Transverse colon (tissue), 4 donors: ENCODE results near the gene STK40. TPM values are rescaled to one million over a fixed set of nuclear protein-coding genes. Genes with fewer than 3 reads are reported as not detected.

Experiments
- DNase-seq: peaks from one replicate; pipeline ENCODE4 v3.0.0-alpha.2; 2019
- H3K27ac ChIP-seq, 4 donors: fragments of 200-600 bp; sonication (generic); 2 replicates each; pipeline ENCODE4 v1.5.1; 2016 to 2018; ENCODE audit warnings: inconsistent platforms in 4 of 4
- H3K27me3 ChIP-seq: fragments of 200-600 bp; sonication (generic); 2 replicates; pipeline ENCODE4 v1.5.1; 2017; ENCODE audit warnings: inconsistent platforms
- H3K36me3 ChIP-seq, 4 donors: fragments of 200-600 bp; sonication (generic); 2 replicates each; pipeline ENCODE4 v1.5.1; 2017 to 2019; ENCODE audit warnings: inconsistent platforms in 4 of 4
- H3K4me1 ChIP-seq, 4 donors: fragments of 200-600 bp; sonication (generic); 2 replicates each; pipeline ENCODE4 v1.5.1; 2017 to 2020; ENCODE audit warnings: inconsistent platforms in 4 of 4
- H3K4me3 ChIP-seq, 4 donors: fragments of 200-600 bp; sonication (generic); 1 replicate in 1 of 4; 2 replicates in 3 of 4; pipeline versions ENCODE4 v1.5.1 to v1.6.1; 2017 to 2019; ENCODE audit warnings: inconsistent platforms in 4 of 4
- H3K9me3 ChIP-seq, 2 donors: fragments of 200-600 bp; sonication (generic); 2 replicates each; pipeline ENCODE4 v1.5.1; 2017 to 2019; ENCODE audit warnings: inconsistent platforms in 2 of 2
- EP300 ChIP-seq: sonication (generic); formaldehyde crosslinking; IDR thresholded peaks from one replicate; pipeline ENCODE4 v1.6.1; 2017; ENCODE audit warnings: antibody characterized with exemption, low read depth
- POLR2A ChIP-seq: fragments of 450-650 bp; IDR thresholded peaks from one replicate; pipeline ENCODE4 v1.6.1; 2016; ENCODE audit warnings: antibody characterized with exemption, mild to moderate bottlenecking, moderate library complexity
- POLR2AphosphoS5 ChIP-seq, 3 donors: sonication (generic); formaldehyde crosslinking; IDR thresholded peaks; one replicate each; pipeline ENCODE4 v1.6.1; 2016; ENCODE audit warnings: antibody characterized with exemption in 3 of 3
- WGBS, 2 donors: methylation state at CpG; one replicate each; pipeline ENCODE4 v1.1.5; 2018; ENCODE audit warnings: low coverage in 1 of 2; 5-methylcytosine and 5-hydroxymethylcytosine counted together
- in situ Hi-C, 4 donors: fragments of 200-750 bp; cut with MboI; loops; one replicate each; pipeline versions ENCODE4 v1.15.0 to v1.15.1; 2017; ENCODE audit warnings: low sequenced_read_pairs in 3 of 4, low pct_ligation_motif_present in 1 of 4, low pct_unique_long_range_greater_than_20kb in 1 of 4
- intact Hi-C: fragments of 100-400 bp; cut with DNase I; formaldehyde crosslinking; loops from one replicate; pipeline ENCODE4 v1.15.1; 2023; ENCODE audit warnings: low total_unique reads
- total RNA-seq, 4 donors: library from RNA; depleted of rRNA; stranded (reverse); fragments of >200 nt; gene quantifications; one replicate each; pipeline ENCODE4 v1.1.0, GENCODE V29; 2016
- TF ChIP-seq, protein P1 (sequence below), 5 experiments: fragments of 200-600 bp in 3 of 5; fragments of 450-650 bp in 2 of 5; sonication (generic) in 3 of 5; IDR thresholded peaks; 1 replicate in 2 of 5; 2 replicates in 3 of 5; pipeline ENCODE4 v1.5.1; 2016 to 2017; ENCODE audit warnings: antibody characterized with exemption in 5 of 5, inconsistent platforms in 3 of 5, mild to moderate bottlenecking in 2 of 5, moderate library complexity in 1 of 5

Gene STK40
- total RNA-seq, 4 donors from 2014 or later = 34.0 to 154 (median 44.3) TPM

DNA sequence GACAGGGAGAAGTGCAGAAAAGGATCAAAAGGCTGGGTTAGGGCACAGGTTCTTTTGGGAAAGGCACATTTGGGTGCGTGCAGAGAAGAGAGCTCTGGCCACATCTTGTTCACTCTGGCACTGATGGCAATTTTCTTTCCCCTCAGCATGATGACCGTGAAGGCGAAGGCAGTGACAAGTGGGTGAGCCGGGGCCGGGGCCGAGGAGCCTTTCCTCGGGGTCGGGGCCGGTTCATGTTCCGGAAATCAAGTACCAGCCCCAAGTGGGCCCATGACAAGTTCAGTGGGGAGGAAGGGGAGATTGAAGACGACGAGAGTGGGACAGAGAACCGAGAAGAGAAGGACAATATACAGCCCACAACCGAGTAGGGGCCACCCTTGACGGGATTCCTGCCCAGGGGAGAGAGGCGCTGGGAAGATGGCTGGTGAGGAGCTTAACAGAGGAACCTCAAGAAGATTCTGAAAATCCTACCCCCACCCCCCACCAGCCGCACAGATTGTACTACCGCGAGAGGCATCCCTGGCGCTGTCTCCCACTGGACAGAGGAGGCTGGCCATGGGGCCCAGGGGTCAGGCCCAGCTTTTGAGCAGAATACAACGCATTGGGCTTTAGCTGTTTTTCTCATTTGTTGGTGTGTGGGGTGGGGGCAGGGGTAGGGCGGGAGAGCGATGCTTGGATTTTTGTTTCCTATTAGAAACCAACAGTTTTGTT, 81.9 kb downstream of the STK40 start:
- no peak for TF ChIP-seq EP300
- TF ChIP-seq POLR2AphosphoS5 (IDR thresholded peaks at IDR 0.05) = no peak
- TF ChIP-seq POLR2A = no peak
- TF ChIP-seq, protein P1, sequence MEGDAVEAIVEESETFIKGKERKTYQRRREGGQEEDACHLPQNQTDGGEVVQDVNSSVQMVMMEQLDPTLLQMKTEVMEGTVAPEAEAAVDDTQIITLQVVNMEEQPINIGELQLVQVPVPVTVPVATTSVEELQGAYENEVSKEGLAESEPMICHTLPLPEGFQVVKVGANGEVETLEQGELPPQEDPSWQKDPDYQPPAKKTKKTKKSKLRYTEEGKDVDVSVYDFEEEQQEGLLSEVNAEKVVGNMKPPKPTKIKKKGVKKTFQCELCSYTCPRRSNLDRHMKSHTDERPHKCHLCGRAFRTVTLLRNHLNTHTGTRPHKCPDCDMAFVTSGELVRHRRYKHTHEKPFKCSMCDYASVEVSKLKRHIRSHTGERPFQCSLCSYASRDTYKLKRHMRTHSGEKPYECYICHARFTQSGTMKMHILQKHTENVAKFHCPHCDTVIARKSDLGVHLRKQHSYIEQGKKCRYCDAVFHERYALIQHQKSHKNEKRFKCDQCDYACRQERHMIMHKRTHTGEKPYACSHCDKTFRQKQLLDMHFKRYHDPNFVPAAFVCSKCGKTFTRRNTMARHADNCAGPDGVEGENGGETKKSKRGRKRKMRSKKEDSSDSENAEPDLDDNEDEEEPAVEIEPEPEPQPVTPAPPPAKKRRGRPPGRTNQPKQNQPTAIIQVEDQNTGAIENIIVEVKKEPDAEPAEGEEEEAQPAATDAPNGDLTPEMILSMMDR (IDR thresholded peaks at IDR 0.05) = no peak
- in situ Hi-C loops = no loop called here
- no peaks in the 10 kb centered on the region for H3K9me3 ChIP-seq
- intact Hi-C loops = no loop called here
- no peak overlapping the region for H3K4me3 ChIP-seq
- 92 to 93% methylated on average over 10 to 23 of the region's 23 CpGs for WGBS, 2 donors
- H3K36me3 ChIP-seq = peaks cover 0 to 33% (median 16%) of the 10 kb centered on the region in 4 donors
- no peak for DNase-seq
- peaks cover 11 to 33% (median 28%) of the 10 kb centered on the region in 4 donors for H3K4me1 ChIP-seq
- H3K27ac ChIP-seq = no peak overlapping the region
- no peaks in the 10 kb centered on the region for H3K27me3 ChIP-seq

DNA sequence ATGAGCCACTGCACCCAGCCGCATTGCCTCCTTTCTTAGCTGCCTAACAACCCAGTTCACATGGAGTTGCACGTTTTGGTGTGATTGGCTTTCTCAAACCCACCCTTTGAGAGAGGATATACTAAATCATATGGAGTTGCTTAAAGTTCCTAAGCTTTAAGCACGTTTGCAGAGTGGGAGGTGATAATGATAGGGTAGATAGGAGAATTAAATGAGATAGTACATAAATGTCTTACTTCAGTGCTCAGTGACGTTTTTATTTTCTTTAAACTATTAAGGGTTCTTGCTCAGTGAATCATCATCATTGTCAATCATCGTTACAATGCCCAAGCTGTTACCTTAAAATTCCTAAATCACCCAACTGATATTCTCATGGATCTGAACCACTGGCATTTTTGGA, 82.5 kb downstream of the STK40 start:
- 72 to 85% methylated on average over 4 to 5 of the region's 5 CpGs for WGBS, 2 donors
- H3K4me3 ChIP-seq = no peak overlapping the region
- H3K27me3 ChIP-seq = no peaks in the 10 kb centered on the region
- H3K27ac ChIP-seq = no peak overlapping the region
- H3K9me3 ChIP-seq = no peaks in the 10 kb centered on the region
- in situ Hi-C loops (no loop called here), intact Hi-C loops (no loop called here)
- TF ChIP-seq POLR2AphosphoS5 (IDR thresholded peaks at IDR 0.05) = no peak
- no peak for TF ChIP-seq EP300
- TF ChIP-seq, protein P1 (IDR thresholded peaks at IDR 0.05) = no peak
- peaks cover 0 to 35% (median 16%) of the 10 kb centered on the region in 4 donors for H3K36me3 ChIP-seq
- no peak for DNase-seq
- peaks cover 11 to 33% (median 28%) of the 10 kb centered on the region in 4 donors for H3K4me1 ChIP-seq

DNA sequence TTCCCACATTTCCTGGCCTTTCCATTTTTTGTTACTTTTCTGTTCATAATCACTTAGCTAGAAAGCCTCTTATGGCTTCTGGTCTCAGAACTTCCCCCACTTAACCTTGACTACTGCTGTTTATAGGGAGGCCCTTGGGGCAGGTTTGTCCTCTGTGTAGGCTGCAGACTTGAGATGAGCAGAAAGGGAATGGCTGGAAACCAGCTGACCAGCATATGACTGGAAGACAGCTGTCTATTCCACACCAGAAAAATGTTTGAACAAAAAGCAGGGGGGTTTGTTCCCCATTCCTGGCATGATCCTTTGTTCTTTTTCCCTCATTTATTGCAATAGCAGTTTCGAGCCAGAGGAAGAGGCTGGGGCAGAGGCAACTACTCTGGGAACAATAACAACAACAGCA, 84.5 kb downstream of the STK40 start:
- Histone ChIP-seq H3K4me1 (peaks cover 7 to 38% (median 23%) of the 10 kb centered on the region in 4 donors), H3K9me3 (no peaks in the 10 kb centered on the region), H3K27ac (peak overlapping the region in 3 of 4 donors; percentile 64 to 67 (median 67)), H3K36me3 (peaks cover 0 to 42% (median 19%) of the 10 kb centered on the region in 4 donors), H3K27me3 (no peaks in the 10 kb centered on the region), H3K4me3 (no peak overlapping the region)
- intact Hi-C loops = no loop called here
- DNase-seq = no peak
- TF ChIP-seq POLR2AphosphoS5 (IDR thresholded peaks at IDR 0.05) (no peak), EP300 (no peak), POLR2A (no peak)
- TF ChIP-seq, protein P1 (IDR thresholded peaks at IDR 0.05) = no peak
- in situ Hi-C loops = no loop called here
- 40 to 63% methylated on average over 1 of the region's 1 CpG for WGBS, 2 donors

DNA sequence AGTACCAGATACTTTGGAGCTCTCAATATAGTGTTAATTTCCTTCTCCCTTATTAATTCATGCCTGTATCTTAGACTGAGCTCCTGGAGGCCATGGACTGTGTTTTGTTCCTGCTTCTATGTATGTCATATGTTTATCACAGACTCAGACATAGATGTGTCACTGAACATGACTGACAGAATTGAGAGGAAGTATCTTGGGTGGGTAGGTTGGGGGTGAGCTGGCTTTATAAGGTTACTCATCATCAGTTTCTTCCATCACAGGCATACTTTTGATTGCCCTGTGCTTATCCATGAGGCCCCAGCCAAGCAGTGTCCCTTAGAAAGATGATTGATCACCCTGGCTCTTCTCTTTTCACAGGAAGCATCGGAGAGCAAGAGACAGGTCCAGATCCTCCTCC, 85.2 kb downstream of the STK40 start:
- no peak overlapping the region for H3K4me3 ChIP-seq
- TF ChIP-seq EP300 = no peak
- TF ChIP-seq POLR2AphosphoS5 (IDR thresholded peaks at IDR 0.05) = no peak
- no peak for TF ChIP-seq POLR2A
- TF ChIP-seq, protein P1 (IDR thresholded peaks at IDR 0.05) = no peak
- intact Hi-C loops (no loop called here), in situ Hi-C loops (no loop called here)
- no peaks in the 10 kb centered on the region for H3K27me3 ChIP-seq
- WGBS, 2 donors = 92% methylated on average over 1 of the region's 1 CpG; no CpG with 5 or more reads in 1 of the 2 donors
- H3K4me1 ChIP-seq = peaks cover 0 to 34% (median 17%) of the 10 kb centered on the region in 4 donors
- no peaks in the 10 kb centered on the region for H3K9me3 ChIP-seq
- peak overlapping the region; percentile 64 to 73 (median 67) for H3K27ac ChIP-seq
- peaks cover 0 to 43% (median 20%) of the 10 kb centered on the region in 4 donors for H3K36me3 ChIP-seq
- no peak for DNase-seq
